Esophagus muscularis mucosa (tissue), 4 donors: ENCODE measurements around the gene KDM3B. TPM values are rescaled to one million over a fixed set of nuclear protein-coding genes. Genes with fewer than 3 reads are reported as not detected.
A peak's percentile ranks its signal among the peaks of the same experiment; 100 is the strongest.

ENCODE experiments used
- DNase-seq: peaks from one replicate; pipeline ENCODE4 v3.0.0-alpha.2; 2017; ENCODE audit errors: extremely low spot score
- H3K27ac ChIP-seq, 4 donors: fragments of 200-600 bp; sonication (generic); replicated peaks in 1 of 4; 1 replicate in 3 of 4; 2 replicates in 1 of 4; pipeline ENCODE4 v1.5.1; 2016 to 2019; ENCODE audit warnings: mild to moderate bottlenecking in 1 of 4
- H3K27me3 ChIP-seq, 4 donors: fragments of 200-600 bp; sonication (generic); one replicate each; pipeline versions ENCODE4 v1.5.1 to v1.6.0; 2016 to 2019
- H3K36me3 ChIP-seq, 4 donors: fragments of 200-600 bp; sonication (generic); one replicate each; pipeline ENCODE4 v1.5.1; 2016 to 2019
- H3K4me1 ChIP-seq, 4 donors: fragments of 200-600 bp; sonication (generic); one replicate each; pipeline ENCODE4 v1.5.1; 2016 to 2019
- H3K4me3 ChIP-seq, 4 donors: fragments of 200-600 bp; sonication (generic); 1 replicate in 2 of 4; 2 replicates in 2 of 4; pipeline ENCODE4 v1.5.1; 2016 to 2019; ENCODE audit warnings: mild to moderate bottlenecking in 4 of 4, moderate library complexity in 1 of 4
- H3K9me3 ChIP-seq, 4 donors: fragments of 200-600 bp; sonication (generic); 1 replicate in 3 of 4; 2 replicates in 1 of 4; pipeline ENCODE4 v1.5.1; 2016 to 2019
- EP300 ChIP-seq: sonication (generic); formaldehyde crosslinking; IDR thresholded peaks from one replicate; pipeline ENCODE4 v1.6.1; 2017; ENCODE audit warnings: antibody characterized with exemption
- POLR2A ChIP-seq: fragments of 450-650 bp; IDR thresholded peaks from one replicate; pipeline ENCODE4 v1.6.1; 2017; ENCODE audit warnings: antibody characterized with exemption, moderate library complexity, mild to moderate bottlenecking, low read depth
- POLR2AphosphoS5 ChIP-seq, 2 donors: sonication (generic); formaldehyde crosslinking; IDR thresholded peaks; one replicate each; pipeline ENCODE4 v1.6.1; 2017; ENCODE audit warnings: antibody characterized with exemption in 2 of 2
- WGBS: methylation state at CpG from one replicate; pipeline ENCODE4 v1.1.5; 2018; 5-methylcytosine and 5-hydroxymethylcytosine counted together
- intact Hi-C: fragments of 100-400 bp; cut with DNase I; formaldehyde crosslinking; loops from one replicate; pipeline ENCODE4 v1.15.1; 2023
- total RNA-seq, 4 donors: library from RNA; depleted of rRNA; stranded (reverse); fragments of >200 nt; gene quantifications; one replicate each; pipeline versions ENCODE4 v1.1.0 to v1.2.1, GENCODE V29; 2016
- TF ChIP-seq, protein P1 (sequence below), 3 experiments: fragments of 200-600 bp in 2 of 3; fragments of 450-650 bp in 1 of 3; sonication (generic) in 2 of 3; IDR thresholded peaks; one replicate each; pipeline ENCODE4 v1.5.1; 2017 to 2019; ENCODE audit warnings: antibody characterized with exemption in 3 of 3, mild to moderate bottlenecking in 2 of 3, moderate library complexity in 1 of 3

Gene KDM3B
- total RNA-seq, 4 donors from 2014 or later = 61.3 to 88.8 (median 74.9) TPM

DNA sequence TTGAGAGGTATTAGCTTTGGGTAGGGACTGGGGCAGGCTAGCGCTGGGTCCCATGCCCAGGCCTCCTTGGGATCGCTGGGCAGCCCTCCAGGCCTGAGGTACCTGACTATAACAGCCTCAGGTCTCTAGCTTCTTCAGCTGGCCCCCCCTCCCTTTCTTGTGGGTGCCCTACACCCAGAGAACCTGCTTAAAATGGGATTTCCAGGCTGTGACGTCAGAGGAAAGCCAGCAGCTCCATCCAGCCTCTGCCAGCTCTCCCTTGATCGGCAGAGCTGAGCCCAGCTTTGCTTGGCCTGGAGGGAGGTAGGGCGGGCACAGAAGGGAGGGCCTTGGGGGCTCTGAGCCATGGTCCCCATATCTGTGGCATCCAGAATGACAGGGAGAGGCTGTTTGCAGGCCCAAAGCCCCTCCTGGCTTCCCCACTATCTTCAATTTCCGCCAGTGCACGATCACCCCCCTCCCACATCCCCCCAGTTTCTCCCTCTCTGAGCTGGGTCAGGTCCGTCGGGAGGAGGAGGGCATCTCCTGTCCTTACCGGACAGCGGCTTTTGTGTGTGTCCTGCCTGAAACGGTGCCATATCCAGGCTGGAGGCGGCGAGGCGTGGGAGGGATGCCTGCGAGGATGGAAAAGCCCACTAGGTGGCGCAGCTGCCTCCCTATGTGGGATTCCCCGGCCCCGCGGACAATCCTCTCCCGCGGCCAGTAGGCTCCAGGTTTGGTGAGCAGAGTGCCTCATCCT lies 97.2 kb downstream of the KDM3B start:
- H3K36me3 ChIP-seq = peaks cover 0 to 12% (median 5%) of the 10 kb centered on the region in 4 donors
- intact Hi-C loops = loop anchor here (1.0 to 5.0 kb wide), 2 partner anchors 54 to 98 kb away; no protein-coding TSS in a partner anchor
- DNase-seq = peak; percentile 96
- WGBS = 8% methylated on average over 12 of the region's 22 CpGs
- H3K27ac ChIP-seq = peak overlapping the region in 3 of 4 donors; percentile 9 to 64 (median 50)
- peak overlapping the region in 3 of 4 donors; percentile 7 to 30 (median 15) for H3K4me3 ChIP-seq
- H3K4me1 ChIP-seq = peaks cover 9 to 18% (median 14%) of the 10 kb centered on the region in 4 donors
- H3K27me3 ChIP-seq = no peaks in the 10 kb centered on the region
- TF ChIP-seq EP300 (no peak), POLR2A (no peak), POLR2AphosphoS5 (IDR thresholded peaks at IDR 0.05) (peak; percentile 39 to 73)
- TF ChIP-seq, protein P1, sequence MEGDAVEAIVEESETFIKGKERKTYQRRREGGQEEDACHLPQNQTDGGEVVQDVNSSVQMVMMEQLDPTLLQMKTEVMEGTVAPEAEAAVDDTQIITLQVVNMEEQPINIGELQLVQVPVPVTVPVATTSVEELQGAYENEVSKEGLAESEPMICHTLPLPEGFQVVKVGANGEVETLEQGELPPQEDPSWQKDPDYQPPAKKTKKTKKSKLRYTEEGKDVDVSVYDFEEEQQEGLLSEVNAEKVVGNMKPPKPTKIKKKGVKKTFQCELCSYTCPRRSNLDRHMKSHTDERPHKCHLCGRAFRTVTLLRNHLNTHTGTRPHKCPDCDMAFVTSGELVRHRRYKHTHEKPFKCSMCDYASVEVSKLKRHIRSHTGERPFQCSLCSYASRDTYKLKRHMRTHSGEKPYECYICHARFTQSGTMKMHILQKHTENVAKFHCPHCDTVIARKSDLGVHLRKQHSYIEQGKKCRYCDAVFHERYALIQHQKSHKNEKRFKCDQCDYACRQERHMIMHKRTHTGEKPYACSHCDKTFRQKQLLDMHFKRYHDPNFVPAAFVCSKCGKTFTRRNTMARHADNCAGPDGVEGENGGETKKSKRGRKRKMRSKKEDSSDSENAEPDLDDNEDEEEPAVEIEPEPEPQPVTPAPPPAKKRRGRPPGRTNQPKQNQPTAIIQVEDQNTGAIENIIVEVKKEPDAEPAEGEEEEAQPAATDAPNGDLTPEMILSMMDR (IDR thresholded peaks at IDR 0.05) = peak; percentile 90 to 97 (median 96)
- H3K9me3 ChIP-seq = no peaks in the 10 kb centered on the region

DNA sequence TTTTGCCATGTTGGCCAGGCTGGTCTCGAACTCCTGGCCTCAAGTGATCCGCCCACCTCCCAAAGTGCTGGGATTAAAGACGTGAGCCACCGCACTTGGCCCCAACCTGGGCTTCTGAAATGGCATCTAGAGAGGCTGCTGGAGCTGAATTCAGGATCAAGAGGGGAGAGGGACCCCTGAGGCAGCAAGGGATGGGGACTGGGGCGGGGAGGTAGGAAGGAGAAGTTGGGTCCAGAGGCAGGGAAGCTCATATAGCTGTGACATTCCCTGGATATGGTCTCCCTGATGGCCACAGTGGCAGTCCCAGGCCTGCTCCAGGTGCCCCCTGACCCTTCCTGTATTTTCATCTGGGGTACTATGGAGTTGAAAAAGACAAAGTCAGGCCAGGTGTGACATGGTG lies 98.5 kb downstream of the KDM3B start:
- intact Hi-C loops = loop anchor here (1.0 to 5.0 kb wide), 2 partner anchors 52 to 96 kb away; no protein-coding TSS in a partner anchor
- no peak for DNase-seq

DNA sequence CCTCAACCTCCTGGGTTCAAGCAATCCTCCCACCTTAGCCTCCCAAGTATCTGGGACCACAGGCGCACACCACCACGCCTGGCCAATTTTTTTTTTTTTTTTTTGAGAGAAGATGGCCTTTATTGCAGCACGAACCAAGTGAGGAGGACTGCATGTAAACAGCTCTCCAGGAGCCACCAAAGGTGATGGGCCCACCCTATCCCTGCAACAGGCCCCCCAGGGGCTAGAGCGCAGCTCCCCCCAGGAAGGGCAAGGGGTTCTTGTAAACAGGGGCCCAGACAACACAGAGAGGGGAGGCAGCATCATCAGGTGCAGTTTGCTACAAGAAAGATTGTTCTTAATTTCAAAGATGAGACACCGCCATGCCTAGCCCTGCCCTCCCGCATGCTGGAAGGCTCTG lies 100.2 kb downstream of the KDM3B start:
- Histone ChIP-seq H3K27me3 (no peaks in the 10 kb centered on the region), H3K27ac (no peak overlapping the region), H3K36me3 (no peaks in the 10 kb centered on the region), H3K9me3 (no peaks in the 10 kb centered on the region), H3K4me3 (no peak overlapping the region), H3K4me1 (peaks cover 9 to 19% (median 17%) of the 10 kb centered on the region in 4 donors)
- no peak for TF ChIP-seq POLR2A
- TF ChIP-seq, protein P1 (IDR thresholded peaks at IDR 0.05) = no peak
- TF ChIP-seq POLR2AphosphoS5 (IDR thresholded peaks at IDR 0.05) = no peak
- no peak for TF ChIP-seq EP300
- DNase-seq = no peak
- WGBS = 90% methylated on average over 6 of the region's 6 CpGs
- intact Hi-C loops = loop anchor here (5.0 kb wide), 1 partner anchor 95 kb away; no protein-coding TSS in a partner anchor

More for the DNA sequence above, 98.5 kb downstream of the KDM3B start:
- H3K4me1 ChIP-seq = peaks cover 9 to 18% (median 14%) of the 10 kb centered on the region in 4 donors
- no peak overlapping the region for H3K4me3 ChIP-seq
- H3K9me3 ChIP-seq = no peaks in the 10 kb centered on the region
- H3K27ac ChIP-seq = no peak overlapping the region
- peaks cover 0 to under 1% (median 0%) of the 10 kb centered on the region in 4 donors for H3K36me3 ChIP-seq
- no peaks in the 10 kb centered on the region for H3K27me3 ChIP-seq
- TF ChIP-seq POLR2A (no peak), POLR2AphosphoS5 (IDR thresholded peaks at IDR 0.05) (no peak), EP300 (no peak)
- TF ChIP-seq, protein P1 (IDR thresholded peaks at IDR 0.05) = no peak
- 89% methylated on average over 5 of the region's 5 CpGs for WGBS

DNA sequence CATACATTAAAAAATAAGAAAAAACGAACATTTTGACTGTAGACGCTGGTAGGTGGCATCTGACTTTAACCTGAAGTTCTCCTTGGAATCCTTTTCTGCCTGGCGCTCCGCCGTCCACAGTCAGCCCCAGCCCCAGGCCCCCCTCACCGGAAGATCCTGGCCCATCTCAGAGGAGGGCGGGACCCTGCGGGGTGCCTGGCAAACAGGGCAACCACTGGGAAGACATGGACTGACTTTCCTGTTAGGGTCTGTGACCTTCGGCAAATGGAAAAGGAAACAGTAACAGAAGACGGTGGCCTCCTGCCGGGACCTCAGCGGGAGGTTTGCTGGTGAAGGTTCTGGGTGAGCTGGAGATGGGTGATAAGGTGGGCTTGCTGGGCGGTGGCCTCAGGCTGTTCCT lies 101.1 kb downstream of the KDM3B start:
- peaks cover 17 to 27% (median 25%) of the 10 kb centered on the region in 4 donors for H3K4me1 ChIP-seq
- intact Hi-C loops = loop anchor here (5.0 kb wide), 1 partner anchor 94 kb away; no protein-coding TSS in a partner anchor

More for the DNA sequence above, 101.1 kb downstream of the KDM3B start:
- Histone ChIP-seq H3K27ac (no peak overlapping the region), H3K9me3 (no peaks in the 10 kb centered on the region), H3K4me3 (no peak overlapping the region), H3K27me3 (no peaks in the 10 kb centered on the region), H3K36me3 (no peaks in the 10 kb centered on the region)
- no peak for DNase-seq
- WGBS = 87% methylated on average over 12 of the region's 13 CpGs
- TF ChIP-seq POLR2A = no peak
- TF ChIP-seq, protein P1 (IDR thresholded peaks at IDR 0.05) = no peak
- no peak for TF ChIP-seq POLR2AphosphoS5 (IDR thresholded peaks at IDR 0.05)
- TF ChIP-seq EP300 = no peak
